Calu3 (cell line): ENCODE data around the gene GDF7. TPM values are rescaled to one million over a fixed set of nuclear protein-coding genes. Genes with fewer than 3 reads are reported as not detected.
A peak's percentile ranks its signal among the peaks of the same experiment; 100 is the strongest.

Source experiments
- BruUV-seq: library from RNA; stranded (reverse); fragments of 400-500 nt; replicated peaks from 2 replicates; lab custom pipeline; 2021; lab: Mats Ljungman, UMichigan
- CTCF ChIA-PET: fragments of 300-600 bp; sonication (Branson Sonifier 250); formaldehyde crosslinking; loops from one replicate; lab custom pipeline; 2022; ENCODE audit warnings: antibody characterized with exemption; lab: Charles Lee
- DNase-seq: peaks from one replicate; pipeline ENCODE4 v3.0.0; 2022
- H3K27ac Mint-ChIP-seq: one replicate; pipeline ENCODE4 v1.8.0; 2022; ENCODE audit warnings: mixed read lengths; ENCODE audit not compliant: unreplicated experiment
- H3K27me3 Mint-ChIP-seq: one replicate; pipeline ENCODE4 v1.8.0; 2022; ENCODE audit warnings: mixed read lengths; ENCODE audit not compliant: unreplicated experiment
- H3K36me3 Mint-ChIP-seq: one replicate; pipeline ENCODE4 v1.8.0; 2022; ENCODE audit warnings: mild to moderate bottlenecking, moderate library complexity, mixed read lengths; ENCODE audit not compliant: insufficient read depth, unreplicated experiment
- H3K4me1 Mint-ChIP-seq: one replicate; pipeline ENCODE4 v1.8.0; 2022; ENCODE audit warnings: mild to moderate bottlenecking, low read depth, mixed read lengths; ENCODE audit not compliant: unreplicated experiment
- H3K4me3 Mint-ChIP-seq: one replicate; pipeline ENCODE4 v1.8.0; 2022; ENCODE audit warnings: mild to moderate bottlenecking, low read depth, moderate library complexity, mixed read lengths; ENCODE audit not compliant: unreplicated experiment
- H3K9me3 Mint-ChIP-seq: one replicate; pipeline ENCODE4 v1.8.0; 2022; ENCODE audit warnings: low read depth, mixed read lengths; ENCODE audit not compliant: unreplicated experiment
- intact Hi-C: fragments of 100-400 bp; cut with micrococcal nuclease; formaldehyde crosslinking; loops from one replicate; pipeline ENCODE4 v1.10.0; 2022; ENCODE audit not compliant: unreplicated experiment
- total RNA-seq: library from RNA; stranded (reverse); gene quantifications from 2 replicates; pipeline ENCODE4 v1.2.3, GENCODE V29; 2022
- TF ChIP-seq, protein P1 (sequence below): fragments of 200-600 bp; IDR thresholded peaks from one replicate; pipeline ENCODE4 v1.8.0; 2022; ENCODE audit warnings: antibody characterized with exemption; ENCODE audit not compliant: unreplicated experiment

The GDF7 gene
- total RNA-seq, 1 experiment from 2014 or later: not detected

DNA sequence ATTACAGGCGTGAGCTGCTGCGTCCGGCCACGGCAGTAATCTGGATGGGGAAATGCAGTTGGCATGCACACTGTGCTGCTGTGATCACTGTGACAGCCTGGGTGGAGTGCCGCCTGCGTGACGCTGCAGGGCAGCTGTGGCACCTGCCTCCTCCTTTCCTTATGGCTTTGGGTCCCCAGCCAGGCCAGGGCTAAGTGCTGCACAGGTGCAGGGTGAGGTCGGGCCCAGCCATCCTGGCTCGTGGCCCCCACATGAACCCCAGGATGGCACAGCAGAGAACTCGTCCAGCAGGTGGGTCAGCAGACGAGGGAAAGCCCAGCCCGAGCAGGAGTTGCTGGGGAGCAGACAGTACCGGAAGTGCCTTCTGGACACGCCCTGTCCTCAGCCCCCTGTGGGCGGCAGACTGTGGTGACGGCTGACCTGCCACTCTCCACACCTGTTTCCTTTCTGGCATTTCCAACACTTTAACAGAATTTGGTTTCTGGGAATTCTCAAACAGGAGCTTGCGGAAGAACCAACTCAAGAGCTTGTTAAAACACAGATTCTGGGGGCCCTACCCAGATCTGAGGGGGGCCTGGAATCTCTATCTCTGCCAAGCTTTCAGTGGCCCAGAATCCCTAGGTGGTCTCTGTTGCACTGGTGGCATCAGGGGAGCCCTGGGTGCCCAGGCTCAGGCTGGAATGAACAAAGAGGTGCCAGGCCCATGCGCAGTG lies 33.0 kb upstream of the GDF7 start:
- no peaks in the 10 kb centered on the region for H3K9me3 Mint-ChIP-seq
- peak overlapping the region; percentile 79 for H3K27ac Mint-ChIP-seq
- TF ChIP-seq, protein P1, sequence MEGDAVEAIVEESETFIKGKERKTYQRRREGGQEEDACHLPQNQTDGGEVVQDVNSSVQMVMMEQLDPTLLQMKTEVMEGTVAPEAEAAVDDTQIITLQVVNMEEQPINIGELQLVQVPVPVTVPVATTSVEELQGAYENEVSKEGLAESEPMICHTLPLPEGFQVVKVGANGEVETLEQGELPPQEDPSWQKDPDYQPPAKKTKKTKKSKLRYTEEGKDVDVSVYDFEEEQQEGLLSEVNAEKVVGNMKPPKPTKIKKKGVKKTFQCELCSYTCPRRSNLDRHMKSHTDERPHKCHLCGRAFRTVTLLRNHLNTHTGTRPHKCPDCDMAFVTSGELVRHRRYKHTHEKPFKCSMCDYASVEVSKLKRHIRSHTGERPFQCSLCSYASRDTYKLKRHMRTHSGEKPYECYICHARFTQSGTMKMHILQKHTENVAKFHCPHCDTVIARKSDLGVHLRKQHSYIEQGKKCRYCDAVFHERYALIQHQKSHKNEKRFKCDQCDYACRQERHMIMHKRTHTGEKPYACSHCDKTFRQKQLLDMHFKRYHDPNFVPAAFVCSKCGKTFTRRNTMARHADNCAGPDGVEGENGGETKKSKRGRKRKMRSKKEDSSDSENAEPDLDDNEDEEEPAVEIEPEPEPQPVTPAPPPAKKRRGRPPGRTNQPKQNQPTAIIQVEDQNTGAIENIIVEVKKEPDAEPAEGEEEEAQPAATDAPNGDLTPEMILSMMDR: no peak
- no TSS peak for BruUV-seq
- peak; percentile 94 for DNase-seq
- peaks cover 28% of the 10 kb centered on the region for H3K36me3 Mint-ChIP-seq
- peaks cover 29% of the 10 kb centered on the region for H3K4me1 Mint-ChIP-seq
- H3K27me3 Mint-ChIP-seq: no peaks in the 10 kb centered on the region
- CTCF ChIA-PET: interaction anchor here (0.6 to 3.4 kb wide), 23 partner anchors 10 to 644 kb away, joined by 3 to 50 read pairs (median 5); partner anchors contain the start of genes HS1BP3, RHOB and WDR35
- intact Hi-C loops: loop anchor here (1.0 to 5.0 kb wide), 4 partner anchors 52 to 237 kb away; no protein-coding TSS in a partner anchor
- peak overlapping the region; percentile 19 for H3K4me3 Mint-ChIP-seq

DNA sequence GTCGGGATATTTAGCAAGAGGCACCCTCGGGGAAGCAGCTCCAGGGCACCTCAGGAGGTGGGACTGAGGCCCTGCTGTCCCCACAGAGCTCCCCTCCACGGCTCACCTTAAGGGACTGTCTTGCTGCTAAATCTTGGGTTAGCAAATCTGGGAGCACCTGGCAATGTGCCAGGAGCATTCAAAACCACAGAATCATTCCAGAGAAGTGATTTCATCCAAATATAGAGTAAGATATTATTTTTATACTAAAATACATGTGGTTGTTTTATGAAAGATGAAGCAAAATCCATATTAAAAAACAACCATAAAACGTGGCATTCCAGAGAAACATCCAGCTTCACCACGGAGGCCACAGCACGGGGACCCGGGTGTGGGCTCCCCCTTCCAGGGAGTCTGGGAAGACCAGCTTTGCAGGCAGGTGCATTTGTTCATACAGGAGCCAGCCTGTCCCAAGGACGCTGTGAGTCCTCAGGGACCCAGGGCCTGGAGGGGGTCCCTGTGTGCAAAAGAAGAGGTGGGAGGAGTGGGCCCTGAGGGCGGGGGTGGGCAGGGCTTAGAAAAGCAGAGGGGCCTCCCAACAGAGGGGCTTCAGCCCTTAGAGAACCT lies 32.3 kb upstream of the GDF7 start:
- H3K4me1 Mint-ChIP-seq: peaks cover 29% of the 10 kb centered on the region
- CTCF ChIA-PET: interaction anchor here (0.6 to 3.4 kb wide), 26 partner anchors 9 to 645 kb away, joined by 3 to 50 read pairs (median 4); partner anchors contain the start of genes HS1BP3, RHOB and WDR35
- intact Hi-C loops: loop anchor here (1.0 to 5.0 kb wide), 7 partner anchors 20 to 238 kb away; no protein-coding TSS in a partner anchor
- H3K36me3 Mint-ChIP-seq: peaks cover 30% of the 10 kb centered on the region
- H3K27ac Mint-ChIP-seq: peak overlapping the region; percentile 79
- peak overlapping the region; percentile 29 for H3K4me3 Mint-ChIP-seq
- TF ChIP-seq, protein P1: no peak
- H3K9me3 Mint-ChIP-seq: no peaks in the 10 kb centered on the region
- peak; percentile 71 for DNase-seq
- no TSS peak for BruUV-seq
- no peaks in the 10 kb centered on the region for H3K27me3 Mint-ChIP-seq

DNA sequence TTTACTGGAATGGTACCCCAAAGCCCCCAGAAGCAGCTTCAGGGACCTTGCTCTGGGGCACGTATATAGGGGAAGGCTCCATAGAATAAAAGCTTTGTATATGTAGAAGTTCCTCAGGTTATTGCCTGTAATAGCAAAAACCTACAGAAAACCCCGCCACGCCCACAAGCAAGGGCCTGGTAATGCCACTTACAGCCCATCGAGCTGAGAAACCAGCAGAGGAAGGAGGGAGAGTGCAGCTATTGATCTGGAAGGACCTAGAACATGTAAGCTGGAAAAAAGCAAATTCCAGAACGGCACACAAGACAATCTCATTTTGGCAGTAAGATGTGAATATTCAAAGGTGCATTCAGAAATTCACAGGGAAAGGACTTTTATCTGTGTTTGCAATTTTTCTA lies 31.8 kb upstream of the GDF7 start:
- TF ChIP-seq, protein P1: no peak
- Mint-ChIP-seq H3K36me3 (peaks cover 30% of the 10 kb centered on the region), H3K27ac (peak overlapping the region; percentile 49), H3K4me1 (peaks cover 29% of the 10 kb centered on the region), H3K4me3 (peak overlapping the region; percentile 29), H3K27me3 (no peaks in the 10 kb centered on the region), H3K9me3 (no peaks in the 10 kb centered on the region)
- intact Hi-C loops: loop anchor here (1.0 to 2.0 kb wide), 5 partner anchors 21 to 238 kb away; no protein-coding TSS in a partner anchor
- DNase-seq: peak; percentile 51
- CTCF ChIA-PET: interaction anchor here (0.6 to 3.4 kb wide), 15 partner anchors 16 to 344 kb away, joined by 3 to 50 read pairs (median 7); partner anchors contain the start of genes HS1BP3 and RHOB
- TSS peak; percentile 68 for BruUV-seq

DNA sequence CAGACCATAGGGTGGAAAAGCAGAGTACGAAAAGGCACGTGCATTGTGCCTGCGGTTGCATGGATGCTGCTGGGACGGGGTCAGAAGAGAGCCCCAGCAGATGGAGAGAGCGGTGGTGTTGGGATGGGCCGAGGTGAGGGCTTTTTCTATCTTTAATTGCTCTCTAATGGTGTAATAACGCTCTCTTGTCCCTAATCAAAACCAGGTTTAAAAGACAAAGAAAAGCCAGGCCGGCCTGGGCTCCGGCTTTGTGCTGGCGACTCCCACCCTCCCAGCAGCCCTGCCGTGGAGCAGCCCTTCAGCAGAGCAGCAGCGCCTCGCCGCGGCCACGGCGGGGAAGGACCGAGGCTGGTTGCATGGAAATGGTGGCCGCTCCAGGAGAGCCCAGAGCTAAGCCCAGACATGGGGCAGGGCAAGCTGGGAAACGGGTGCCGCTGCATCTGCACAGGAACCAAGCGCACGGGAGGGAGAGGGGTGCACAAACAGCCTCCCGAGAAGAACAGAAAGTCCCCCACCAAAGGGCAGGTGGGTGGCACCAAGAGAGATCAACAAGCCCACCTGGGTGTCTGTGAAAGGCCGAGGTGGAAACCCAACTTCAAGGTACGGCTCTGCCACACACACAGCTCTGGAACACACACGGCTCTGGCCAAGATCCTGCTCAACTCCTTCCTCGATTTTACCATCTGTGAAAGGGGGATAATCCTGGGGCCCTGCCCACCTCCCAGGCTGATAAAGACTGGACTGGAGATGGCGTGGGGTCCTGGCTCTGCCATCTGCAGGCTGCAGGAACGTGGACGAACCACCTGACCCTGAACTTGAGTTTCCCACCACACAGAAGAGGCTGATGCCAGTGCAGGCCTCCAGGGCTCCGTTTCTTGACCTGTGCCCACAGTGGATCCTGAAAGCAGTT lies 31.0 kb upstream of the GDF7 start:
- H3K27me3 Mint-ChIP-seq: no peaks in the 10 kb centered on the region
- DNase-seq: peak; percentile 93
- H3K4me1 Mint-ChIP-seq: peaks cover 29% of the 10 kb centered on the region
- CTCF ChIA-PET: interaction anchor here (0.6 to 3.4 kb wide), 9 partner anchors 119 to 257 kb away, joined by 3 to 50 read pairs (median 12); partner anchors contain the start of gene RHOB
- no TSS peak for BruUV-seq
- peaks cover 30% of the 10 kb centered on the region for H3K36me3 Mint-ChIP-seq
- intact Hi-C loops: loop anchor here (1.0 to 2.0 kb wide), 5 partner anchors 22 to 239 kb away; no protein-coding TSS in a partner anchor
- peak overlapping the region; percentile 29 for H3K4me3 Mint-ChIP-seq
- H3K9me3 Mint-ChIP-seq: no peaks in the 10 kb centered on the region
- TF ChIP-seq, protein P1: peak; percentile 92
- H3K27ac Mint-ChIP-seq: peak overlapping the region; percentile 49
